Activated B cell treated with CpG ODN at 0.5 μM for 24 hours (primary cell): ENCODE measurements around the gene GPR153. TPM values are rescaled to one million over a fixed set of nuclear protein-coding genes. Genes with fewer than 3 reads are reported as not detected.

ENCODE experiments used
- ATAC-seq: fragments of 200-7000 bp; cut with Tn5 transposase; one replicate; pipeline ENCODE4 v1.10.0; 2021; ENCODE audit warnings: low read depth, mild to moderate bottlenecking, moderate library complexity
- CTCF ChIA-PET: fragments of 350-600 bp; sonication (Branson Sonifier 250); formaldehyde crosslinking; loops from one replicate; lab custom pipeline; 2021; ENCODE audit warnings: antibody characterized with exemption; lab: Charles Lee
- POLR2A ChIA-PET: fragments of 350-600 bp; sonication (Branson Sonifier 250); formaldehyde crosslinking; loops from one replicate; lab custom pipeline; 2021; ENCODE audit warnings: antibody characterized with exemption; lab: Charles Lee
- DNase-seq: peaks from one replicate; pipeline ENCODE4 v3.0.0; 2022
- H3K27ac Mint-ChIP-seq: one replicate; pipeline ENCODE4 v1.8.0; 2020; ENCODE audit warnings: mixed read lengths
- H3K27me3 Mint-ChIP-seq: one replicate; pipeline ENCODE4 v1.8.0; 2021; ENCODE audit warnings: mixed read lengths
- H3K36me3 Mint-ChIP-seq: one replicate; pipeline ENCODE4 v1.8.0; 2021; ENCODE audit warnings: low read depth, mixed read lengths
- H3K4me1 Mint-ChIP-seq: one replicate; pipeline ENCODE4 v1.8.0; 2021; ENCODE audit warnings: mixed read lengths
- H3K4me3 Mint-ChIP-seq: one replicate; pipeline ENCODE4 v1.8.0; 2020; ENCODE audit warnings: mild to moderate bottlenecking, mixed read lengths
- H3K9me3 Mint-ChIP-seq: one replicate; pipeline ENCODE4 v1.8.0; 2020; ENCODE audit warnings: mixed read lengths
- intact Hi-C: fragments of 100-400 bp; cut with micrococcal nuclease; formaldehyde crosslinking; loops from one replicate; pipeline ENCODE4 v1.15.1; 2024
- total RNA-seq: library from RNA; stranded (reverse); gene quantifications from 2 replicates; pipeline ENCODE4 v1.2.3, GENCODE V29; 2022
- TF ChIP-seq, protein P1 (sequence below): fragments of 200-600 bp; IDR thresholded peaks from one replicate; pipeline ENCODE4 v1.8.0; 2022; ENCODE audit warnings: antibody characterized with exemption, mild to moderate bottlenecking

Gene GPR153
- total RNA-seq, 1 donor from 2014 or later: 0.22 TPM

DNA sequence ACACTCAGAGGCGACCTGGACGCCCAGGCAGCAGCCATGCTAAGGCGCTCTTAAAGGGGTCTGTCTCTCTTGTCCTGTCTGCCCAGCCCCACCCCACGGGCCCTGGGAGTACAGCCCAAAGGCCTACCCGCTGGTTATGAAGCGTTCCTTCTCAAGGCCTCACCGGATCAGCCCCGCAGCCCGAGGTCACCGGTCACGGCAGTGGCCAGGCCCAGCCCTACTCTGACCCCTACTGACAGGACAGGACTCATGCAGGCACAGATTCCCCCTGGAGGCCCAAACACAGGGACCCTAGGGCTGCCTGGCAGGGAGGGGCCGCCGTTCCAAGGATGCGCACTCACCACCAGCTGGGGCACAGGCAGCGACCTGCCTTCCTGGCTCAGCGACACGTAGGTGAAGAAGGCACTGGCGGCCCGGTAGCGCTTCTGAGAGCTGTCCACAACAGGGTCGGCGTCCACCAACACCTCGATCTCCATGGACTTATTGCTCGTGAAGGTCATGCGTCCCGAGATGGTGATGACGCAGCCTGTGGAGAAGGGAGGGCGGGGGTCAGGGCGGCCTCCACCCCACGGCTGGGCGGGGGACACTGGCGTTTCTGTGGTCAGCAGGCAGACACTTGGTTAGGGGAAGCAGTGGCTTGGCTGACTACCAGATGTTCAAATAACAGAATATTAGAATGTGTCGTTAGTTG is 20.0 kb upstream of the GPR153 start:
- TF ChIP-seq, protein P1, sequence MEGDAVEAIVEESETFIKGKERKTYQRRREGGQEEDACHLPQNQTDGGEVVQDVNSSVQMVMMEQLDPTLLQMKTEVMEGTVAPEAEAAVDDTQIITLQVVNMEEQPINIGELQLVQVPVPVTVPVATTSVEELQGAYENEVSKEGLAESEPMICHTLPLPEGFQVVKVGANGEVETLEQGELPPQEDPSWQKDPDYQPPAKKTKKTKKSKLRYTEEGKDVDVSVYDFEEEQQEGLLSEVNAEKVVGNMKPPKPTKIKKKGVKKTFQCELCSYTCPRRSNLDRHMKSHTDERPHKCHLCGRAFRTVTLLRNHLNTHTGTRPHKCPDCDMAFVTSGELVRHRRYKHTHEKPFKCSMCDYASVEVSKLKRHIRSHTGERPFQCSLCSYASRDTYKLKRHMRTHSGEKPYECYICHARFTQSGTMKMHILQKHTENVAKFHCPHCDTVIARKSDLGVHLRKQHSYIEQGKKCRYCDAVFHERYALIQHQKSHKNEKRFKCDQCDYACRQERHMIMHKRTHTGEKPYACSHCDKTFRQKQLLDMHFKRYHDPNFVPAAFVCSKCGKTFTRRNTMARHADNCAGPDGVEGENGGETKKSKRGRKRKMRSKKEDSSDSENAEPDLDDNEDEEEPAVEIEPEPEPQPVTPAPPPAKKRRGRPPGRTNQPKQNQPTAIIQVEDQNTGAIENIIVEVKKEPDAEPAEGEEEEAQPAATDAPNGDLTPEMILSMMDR: no peak
- no peaks in the 10 kb centered on the region for H3K27me3 Mint-ChIP-seq
- intact Hi-C loops: no loop called here
- ChIA-PET CTCF (no interaction called here), POLR2A (no interaction called here)
- H3K27ac Mint-ChIP-seq: no peak overlapping the region
- H3K9me3 Mint-ChIP-seq: no peaks in the 10 kb centered on the region
- ATAC-seq: no peak
- no peak overlapping the region for H3K4me3 Mint-ChIP-seq
- no peaks in the 10 kb centered on the region for H3K4me1 Mint-ChIP-seq
- H3K36me3 Mint-ChIP-seq: no peaks in the 10 kb centered on the region
- DNase-seq: no peak

DNA sequence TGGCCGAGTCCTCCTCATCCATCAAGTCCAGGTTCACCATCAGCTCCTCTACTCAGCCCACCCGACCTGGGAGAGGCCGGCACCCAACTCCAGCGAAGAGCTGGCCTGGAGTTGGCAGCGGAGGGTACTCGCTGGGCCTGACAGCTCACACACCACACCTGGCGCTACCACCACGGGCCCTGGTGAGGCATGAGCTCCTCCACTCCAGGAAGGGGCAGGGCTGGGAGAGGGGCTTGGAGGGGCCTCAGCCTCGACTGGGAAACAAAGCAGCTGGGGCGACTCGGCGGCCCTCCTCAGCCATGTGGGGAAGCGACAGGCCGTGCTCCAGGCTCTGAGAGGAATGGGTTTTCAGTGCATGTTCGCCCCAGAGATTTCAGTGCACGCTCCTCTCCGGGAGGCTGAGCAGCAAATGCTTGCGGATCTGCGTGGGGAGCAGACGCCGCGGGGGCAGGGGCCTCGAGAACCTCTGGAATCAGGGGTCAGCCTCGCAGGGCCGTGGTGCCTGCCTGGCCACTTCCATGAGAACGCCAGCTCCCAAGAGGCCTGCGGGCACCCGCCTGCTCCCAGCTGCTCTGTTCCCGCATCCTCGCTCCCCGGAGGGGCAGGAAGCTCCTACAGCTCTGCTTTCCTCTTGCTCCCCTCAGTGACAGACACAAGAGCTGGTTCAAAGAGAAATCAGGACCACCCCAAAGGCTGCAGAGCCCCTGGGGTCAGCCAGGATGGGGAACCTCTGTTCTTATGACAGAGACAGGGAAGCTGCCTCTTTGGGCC is 18.9 kb upstream of the GPR153 start:
- Mint-ChIP-seq H3K9me3 (no peaks in the 10 kb centered on the region), H3K27ac (no peak overlapping the region), H3K4me1 (no peaks in the 10 kb centered on the region), H3K4me3 (no peak overlapping the region), H3K27me3 (no peaks in the 10 kb centered on the region), H3K36me3 (no peaks in the 10 kb centered on the region)
- DNase-seq (no peak), ATAC-seq (no peak)
- TF ChIP-seq, protein P1: no peak
- CTCF ChIA-PET: no interaction called here
- intact Hi-C loops: no loop called here
- POLR2A ChIA-PET: no interaction called here

DNA sequence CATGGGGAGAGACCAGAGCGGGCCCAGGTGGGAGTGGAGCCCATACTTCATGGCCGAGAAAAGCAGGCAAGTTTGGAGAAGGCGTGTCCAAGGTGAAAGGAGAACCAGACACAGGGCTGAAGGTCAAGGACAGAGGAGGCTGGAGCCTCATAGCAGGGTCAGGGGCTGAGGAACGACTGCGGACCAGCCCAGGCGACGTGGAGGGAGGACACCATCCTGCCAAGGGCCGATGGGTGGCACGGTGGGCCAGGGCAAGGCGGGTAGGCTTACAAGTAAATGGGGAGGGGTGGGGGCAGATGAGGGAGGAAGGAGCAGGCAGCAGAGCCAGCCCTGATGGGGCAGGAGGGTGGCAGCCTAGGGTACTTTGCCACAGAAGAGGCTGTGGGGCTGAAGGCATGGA is 18.2 kb upstream of the GPR153 start:
- Mint-ChIP-seq H3K4me1 (no peaks in the 10 kb centered on the region), H3K36me3 (no peaks in the 10 kb centered on the region), H3K27me3 (no peaks in the 10 kb centered on the region), H3K4me3 (no peak overlapping the region), H3K27ac (no peak overlapping the region), H3K9me3 (no peaks in the 10 kb centered on the region)
- ChIA-PET POLR2A (no interaction called here), CTCF (no interaction called here)
- intact Hi-C loops: no loop called here
- no peak for DNase-seq
- TF ChIP-seq, protein P1: no peak
- no peak for ATAC-seq

DNA sequence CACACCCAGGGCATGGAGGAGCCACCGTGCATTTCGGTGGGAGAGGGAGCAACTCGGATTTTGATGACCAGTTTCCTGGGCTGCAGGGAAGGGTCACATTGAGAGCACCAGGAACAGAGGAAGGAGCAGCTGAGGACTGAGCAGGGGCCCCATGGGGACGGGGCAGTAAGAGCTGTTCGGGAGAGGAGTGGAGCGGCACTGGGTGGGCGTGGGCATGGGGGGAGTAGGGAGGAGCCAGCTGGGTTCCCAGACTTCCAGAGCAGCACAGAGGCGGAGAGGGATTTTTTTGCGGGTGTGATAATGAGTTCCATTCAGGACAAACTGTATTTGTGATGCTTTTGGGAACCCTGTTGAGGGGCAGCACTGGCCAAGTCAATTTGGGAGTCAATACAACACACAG is 17.4 kb upstream of the GPR153 start:
- DNase-seq (no peak), ATAC-seq (no peak)
- no peaks in the 10 kb centered on the region for H3K9me3 Mint-ChIP-seq
- POLR2A ChIA-PET: no interaction called here
- TF ChIP-seq, protein P1: no peak
- no peaks in the 10 kb centered on the region for H3K36me3 Mint-ChIP-seq
- no peak overlapping the region for H3K27ac Mint-ChIP-seq
- intact Hi-C loops: no loop called here
- CTCF ChIA-PET: no interaction called here
- no peak overlapping the region for H3K4me3 Mint-ChIP-seq
- H3K4me1 Mint-ChIP-seq: no peaks in the 10 kb centered on the region
- H3K27me3 Mint-ChIP-seq: no peaks in the 10 kb centered on the region

DNA sequence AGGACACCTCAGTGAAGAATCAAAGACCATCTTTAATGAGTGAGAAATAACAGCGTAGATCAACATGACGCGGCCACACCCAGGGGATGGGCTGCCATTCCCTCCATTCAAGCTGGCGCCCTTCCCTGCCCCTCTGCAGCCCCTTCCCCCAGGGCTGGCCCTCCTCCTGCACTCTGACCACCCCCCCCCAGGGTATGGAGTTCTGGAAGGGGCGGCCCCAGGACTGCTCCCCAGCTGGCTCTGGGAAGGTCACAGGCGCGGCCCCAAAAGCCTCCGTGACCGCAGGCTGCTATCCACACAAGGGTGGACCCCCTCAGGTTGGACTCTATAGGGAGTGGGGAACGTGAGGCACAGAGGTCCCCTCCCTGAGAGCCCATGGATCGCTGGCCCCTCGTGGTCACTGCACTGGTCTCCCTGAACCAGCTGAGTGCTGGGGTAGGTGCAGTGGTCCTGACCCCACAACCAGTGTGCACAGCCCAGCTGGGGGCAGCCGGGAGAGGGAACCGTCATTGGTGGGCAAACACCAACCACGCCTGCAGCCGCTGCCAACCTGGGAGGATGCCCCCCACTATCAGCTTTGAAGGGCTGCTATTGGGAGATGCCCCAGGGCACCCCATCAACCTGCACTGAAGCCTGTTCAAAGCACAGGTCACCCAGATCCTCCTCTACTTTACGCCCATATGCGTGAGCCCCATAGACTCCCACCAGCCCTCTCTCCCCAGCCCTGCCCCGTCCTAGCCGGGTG is 16.1 kb upstream of the GPR153 start:
- intact Hi-C loops: no loop called here
- ATAC-seq (no peak), DNase-seq (no peak)
- Mint-ChIP-seq H3K27ac (no peak overlapping the region), H3K27me3 (no peaks in the 10 kb centered on the region), H3K4me3 (no peak overlapping the region), H3K9me3 (no peaks in the 10 kb centered on the region), H3K4me1 (no peaks in the 10 kb centered on the region), H3K36me3 (no peaks in the 10 kb centered on the region)
- POLR2A ChIA-PET: interaction anchor here (0.5 kb wide), 1 partner anchor 22 kb away, joined by 3 read pairs; no protein-coding TSS in a partner anchor
- TF ChIP-seq, protein P1: no peak
- CTCF ChIA-PET: no interaction called here
